ENCODE results near the gene CCM2. TPM values are rescaled to one million over a fixed set of nuclear protein-coding genes. Genes with fewer than 3 reads are reported as not detected.

The CCM2 gene
- polyA plus RNA-seq, 2 of the 4 experiments (the other 2 are of a cell fraction), result 18.9 to 34.6 TPM

DNA sequence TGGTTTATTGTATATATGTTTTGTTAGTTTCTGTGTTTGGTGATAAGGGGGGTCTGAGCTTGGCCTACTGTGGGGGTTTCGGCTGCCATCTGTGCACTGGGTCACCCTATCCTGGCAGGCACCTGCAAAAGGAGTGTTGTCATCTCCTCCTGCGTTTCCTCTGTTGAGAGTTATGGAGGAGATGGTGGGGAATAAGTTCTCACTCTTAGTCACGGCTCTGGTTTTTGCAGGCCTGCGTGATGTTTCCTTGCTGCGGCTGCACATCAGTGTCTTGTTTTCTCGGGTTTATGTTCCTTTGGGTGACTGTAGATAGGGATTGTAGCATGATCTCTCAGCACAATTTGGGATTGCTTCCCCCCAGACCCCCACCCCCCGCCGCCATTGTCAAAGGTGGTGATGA, 36.8 kb downstream of the CCM2 start:
- TF ChIP-seq, protein P1, sequence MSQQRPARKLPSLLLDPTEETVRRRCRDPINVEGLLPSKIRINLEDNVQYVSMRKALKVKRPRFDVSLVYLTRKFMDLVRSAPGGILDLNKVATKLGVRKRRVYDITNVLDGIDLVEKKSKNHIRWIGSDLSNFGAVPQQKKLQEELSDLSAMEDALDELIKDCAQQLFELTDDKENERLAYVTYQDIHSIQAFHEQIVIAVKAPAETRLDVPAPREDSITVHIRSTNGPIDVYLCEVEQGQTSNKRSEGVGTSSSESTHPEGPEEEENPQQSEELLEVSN (IDR thresholded peaks at IDR 0.05; ENCODE audit: borderline replicate concordance, low read depth), result no peak
- TF ChIP-seq SREBF2 (IDR thresholded peaks at IDR 0.05) (no peak), NPAS2 (CRISPR knock-in tag; IDR thresholded peaks at IDR 0.05; ENCODE audit: borderline replicate concordance) (no peak), RCOR1 (IDR thresholded peaks at IDR 0.05; ENCODE audit: low read depth, low read length) (no peak), RAD21 (conservative IDR thresholded peaks at IDR 0.05 in 1 of 2, IDR thresholded peaks at IDR 0.05 in 1 of 2) (no peak), EHF (CRISPR knock-in tag; IDR thresholded peaks at IDR 0.05) (no peak), HOXB13 (CRISPR knock-in tag; IDR thresholded peaks at IDR 0.05; ENCODE audit: low read depth) (no peak), JUNB (IDR thresholded peaks at IDR 0.05) (no peak), NR3C1 (IDR thresholded peaks at IDR 0.05) (no peak), HDAC2 (IDR thresholded peaks at IDR 0.05) (no peak), HOXA7 (CRISPR knock-in tag; IDR thresholded peaks at IDR 0.05) (no peak), KDM1A (IDR thresholded peaks at IDR 0.05; ENCODE audit: low read depth) (no peak)
- TF ChIP-seq, protein P2, sequence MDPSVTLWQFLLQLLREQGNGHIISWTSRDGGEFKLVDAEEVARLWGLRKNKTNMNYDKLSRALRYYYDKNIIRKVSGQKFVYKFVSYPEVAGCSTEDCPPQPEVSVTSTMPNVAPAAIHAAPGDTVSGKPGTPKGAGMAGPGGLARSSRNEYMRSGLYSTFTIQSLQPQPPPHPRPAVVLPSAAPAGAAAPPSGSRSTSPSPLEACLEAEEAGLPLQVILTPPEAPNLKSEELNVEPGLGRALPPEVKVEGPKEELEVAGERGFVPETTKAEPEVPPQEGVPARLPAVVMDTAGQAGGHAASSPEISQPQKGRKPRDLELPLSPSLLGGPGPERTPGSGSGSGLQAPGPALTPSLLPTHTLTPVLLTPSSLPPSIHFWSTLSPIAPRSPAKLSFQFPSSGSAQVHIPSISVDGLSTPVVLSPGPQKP (IDR thresholded peaks at IDR 0.05; ENCODE audit: low read depth, low read length), result no peak
- TF ChIP-seq, protein P3, sequence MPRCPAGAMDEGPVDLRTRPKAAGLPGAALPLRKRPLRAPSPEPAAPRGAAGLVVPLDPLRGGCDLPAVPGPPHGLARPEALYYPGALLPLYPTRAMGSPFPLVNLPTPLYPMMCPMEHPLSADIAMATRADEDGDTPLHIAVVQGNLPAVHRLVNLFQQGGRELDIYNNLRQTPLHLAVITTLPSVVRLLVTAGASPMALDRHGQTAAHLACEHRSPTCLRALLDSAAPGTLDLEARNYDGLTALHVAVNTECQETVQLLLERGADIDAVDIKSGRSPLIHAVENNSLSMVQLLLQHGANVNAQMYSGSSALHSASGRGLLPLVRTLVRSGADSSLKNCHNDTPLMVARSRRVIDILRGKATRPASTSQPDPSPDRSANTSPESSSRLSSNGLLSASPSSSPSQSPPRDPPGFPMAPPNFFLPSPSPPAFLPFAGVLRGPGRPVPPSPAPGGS (IDR thresholded peaks at IDR 0.05), result no peak
- H3K27ac ChIP-seq, result no peak overlapping the region
- peaks cover 14% of the 10 kb centered on the region; the same call in 1 of the 3 replicates for H3K4me1 ChIP-seq
- WGBS (ENCODE audit: missing lambda C conversion rate), result 90% methylated on average over 8 of the region's 8 CpGs
- no peak overlapping the region for H3K4me2 ChIP-seq
- DNase-seq (ENCODE audit: low read depth in 1 of 2, low spot score in 1 of 2), result no peak
- no peak for ATAC-seq
- H3K4me3 ChIP-seq, result no peak overlapping the region
- ChIA-PET CTCF (interaction anchor here (0.6 to 1.5 kb wide), 4 partner anchors 9 to 181 kb away, joined by 3 to 6 read pairs (median 3); no protein-coding TSS in a partner anchor), POLR2A (no interaction called here)
- H3K9me3 ChIP-seq, result no peaks in the 10 kb centered on the region
- no peak for FAIRE-seq

DNA sequence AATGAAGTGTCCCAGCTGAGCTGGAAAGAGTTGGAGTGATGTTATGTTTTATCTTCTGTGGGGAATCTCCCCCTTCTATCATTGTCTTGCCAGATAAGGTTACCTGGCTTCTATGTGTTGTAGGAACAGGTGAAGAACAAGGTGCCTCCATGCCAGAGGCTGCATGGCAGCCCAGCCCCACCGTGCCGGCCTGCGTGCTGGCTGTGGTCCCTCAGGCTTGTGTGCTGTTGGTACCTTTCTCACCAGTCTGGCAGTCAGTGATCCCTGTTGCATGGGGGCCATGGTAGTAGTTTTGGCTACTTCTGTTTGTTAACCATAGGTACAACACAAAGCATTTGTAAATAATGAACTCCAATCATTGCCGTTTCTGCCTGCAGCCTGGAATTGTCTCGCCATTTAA, 37.9 kb downstream of the CCM2 start:
- no peak for DNase-seq (ENCODE audit: low read depth in 1 of 2, low spot score in 1 of 2)
- TF ChIP-seq TFCP2L1 (CRISPR knock-in tag; IDR thresholded peaks at IDR 0.05), result no peak
- no peak for TF ChIP-seq MAFK (IDR thresholded peaks at IDR 0.05; ENCODE audit: partially characterized antibody)
- TF ChIP-seq, protein P2 (IDR thresholded peaks at IDR 0.05; ENCODE audit: low read depth, low read length), result no peak
- TF ChIP-seq EHMT2 (IDR thresholded peaks at IDR 0.05; ENCODE audit: low read depth), result no peak
- no peak for TF ChIP-seq NR3C1 (IDR thresholded peaks at IDR 0.05)
- TF ChIP-seq ZNF302 (CRISPR knock-in tag; IDR thresholded peaks at IDR 0.05), result no peak
- WGBS (ENCODE audit: missing lambda C conversion rate), result 89% methylated on average over 5 of the region's 5 CpGs

DNA sequence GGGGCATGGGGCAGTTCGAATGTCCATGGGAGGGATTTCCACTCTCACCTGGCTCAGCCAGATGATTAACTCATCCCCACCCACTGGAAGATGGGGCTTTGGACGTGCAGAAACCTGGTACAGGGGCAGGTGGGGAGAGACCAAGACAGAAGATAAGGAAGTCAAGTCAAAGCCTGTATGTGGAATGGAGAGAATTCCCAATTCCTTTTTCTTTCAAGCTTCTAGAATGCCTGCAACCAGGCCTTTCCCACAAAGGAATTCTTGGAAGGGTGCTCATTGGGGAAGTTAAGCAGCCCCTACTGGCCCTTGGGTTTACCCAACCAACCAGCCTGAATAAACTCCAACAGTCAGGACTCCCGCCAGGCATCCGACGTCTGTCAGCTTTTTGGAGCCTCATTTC, 39.1 kb downstream of the CCM2 start:
- POLR2A ChIA-PET, result no interaction called here
- no peaks in the 10 kb centered on the region for H3K9me3 ChIP-seq
- no peak for FAIRE-seq
- 0 out of 3 replicates have a peak, but pooled peaks cover 4% of the 10 kb centered on the region for H3K4me1 ChIP-seq
- TF ChIP-seq FOXS1 (CRISPR knock-in tag; IDR thresholded peaks at IDR 0.05), result no peak
- TF ChIP-seq EHF (CRISPR knock-in tag; IDR thresholded peaks at IDR 0.05), result no peak
- TF ChIP-seq PHF8 (IDR thresholded peaks at IDR 0.05; ENCODE audit: borderline replicate concordance, low read depth), result no peak
- no peak for TF ChIP-seq NR3C1 (IDR thresholded peaks at IDR 0.05)
- TF ChIP-seq ZC3H11A (IDR thresholded peaks at IDR 0.05), result no peak
- TF ChIP-seq KDM5A (IDR thresholded peaks at IDR 0.05), result no peak
- TF ChIP-seq GATA3 (IDR thresholded peaks at IDR 0.05; ENCODE audit: borderline replicate concordance), result no peak
- no peak for TF ChIP-seq MYC (IDR thresholded peaks at IDR 0.05; ENCODE audit: borderline replicate concordance, low read length)
- TF ChIP-seq SMC3 (IDR thresholded peaks at IDR 0.05), result no peak
- TF ChIP-seq NPAS2 (CRISPR knock-in tag; IDR thresholded peaks at IDR 0.05; ENCODE audit: borderline replicate concordance), result no peak
- CTCF ChIA-PET, result no interaction called here
- H3K4me3 ChIP-seq, result no peak overlapping the region
- no peak overlapping the region for H3K4me2 ChIP-seq
- no peak for ATAC-seq
- WGBS (ENCODE audit: missing lambda C conversion rate), result 91% methylated on average over 5 of the region's 5 CpGs
- no peak for DNase-seq (ENCODE audit: low read depth in 1 of 2, low spot score in 1 of 2)
- no peak overlapping the region for H3K27ac ChIP-seq

More for the DNA sequence above, 37.9 kb downstream of the CCM2 start:
- Histone ChIP-seq H3K27ac (no peak overlapping the region), H3K4me1 (peaks cover 14% of the 10 kb centered on the region; the same call in 1 of the 3 replicates), H3K9me3 (no peaks in the 10 kb centered on the region), H3K4me2 (no peak overlapping the region), H3K4me3 (no peak overlapping the region)
- POLR2A ChIA-PET, result no interaction called here
- FAIRE-seq (no peak), ATAC-seq (no peak)
- CTCF ChIA-PET, result no interaction called here

Measured in A549 (cell line).